GM06990 (cell line): Measurements from ENCODE around the gene DST.

Experiments
- DNase-seq: peaks from one replicate; pipeline ENCODE4 v3.0.0-alpha.2; 2011; ENCODE audit not compliant: insufficient read length; ENCODE audit errors: extremely low read depth
- H3K27me3 ChIP-seq: replicated peaks from 2 replicates; pipeline ENCODE4 v1.6.0; 2011; ENCODE audit warnings: low read length; ENCODE audit not compliant: control insufficient read depth, insufficient read depth
- H3K36me3 ChIP-seq: 2 replicates; pipeline ENCODE4 v1.5.1; 2011; ENCODE audit warnings: low read length; ENCODE audit not compliant: control insufficient read depth, insufficient read depth
- H3K4me3 ChIP-seq: replicated peaks from 2 replicates; pipeline ENCODE4 v1.5.1; 2011; ENCODE audit warnings: low read depth, mild to moderate bottlenecking, control low read depth, low read length
- TF ChIP-seq, protein P1 (sequence below): IDR thresholded peaks from 2 replicates; pipeline ENCODE4 v1.5.1; 2011; ENCODE audit warnings: low read length, control low read depth, mild to moderate bottlenecking, inconsistent platforms; ENCODE audit not compliant: insufficient read depth, poor library complexity, severe bottlenecking

Gene DST

DNA sequence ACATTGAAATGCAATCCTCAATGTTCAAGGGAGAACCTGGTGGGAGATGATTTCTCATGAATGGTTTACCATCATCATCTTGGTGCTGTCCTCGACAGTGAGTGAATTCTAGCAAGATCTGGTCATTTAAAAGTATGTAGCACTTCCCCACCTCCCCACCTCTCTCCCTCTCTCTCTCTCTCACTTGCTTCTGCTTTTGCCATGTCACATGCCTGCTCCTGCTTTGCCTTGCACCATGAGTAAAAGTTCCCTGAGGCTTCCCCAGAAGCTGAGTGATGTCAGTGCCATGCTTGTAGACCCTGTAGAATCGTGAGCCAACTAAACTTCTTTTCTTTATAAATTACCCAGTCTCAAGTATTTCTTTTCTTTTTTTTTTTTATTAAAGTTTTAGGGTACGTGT lies 60.5 kb downstream of the DST start:
- H3K36me3 ChIP-seq, result peaks cover 4% of the 10 kb centered on the region
- H3K27me3 ChIP-seq, result no peaks in the 10 kb centered on the region
- H3K4me3 ChIP-seq, result no peak overlapping the region
- TF ChIP-seq, protein P1, sequence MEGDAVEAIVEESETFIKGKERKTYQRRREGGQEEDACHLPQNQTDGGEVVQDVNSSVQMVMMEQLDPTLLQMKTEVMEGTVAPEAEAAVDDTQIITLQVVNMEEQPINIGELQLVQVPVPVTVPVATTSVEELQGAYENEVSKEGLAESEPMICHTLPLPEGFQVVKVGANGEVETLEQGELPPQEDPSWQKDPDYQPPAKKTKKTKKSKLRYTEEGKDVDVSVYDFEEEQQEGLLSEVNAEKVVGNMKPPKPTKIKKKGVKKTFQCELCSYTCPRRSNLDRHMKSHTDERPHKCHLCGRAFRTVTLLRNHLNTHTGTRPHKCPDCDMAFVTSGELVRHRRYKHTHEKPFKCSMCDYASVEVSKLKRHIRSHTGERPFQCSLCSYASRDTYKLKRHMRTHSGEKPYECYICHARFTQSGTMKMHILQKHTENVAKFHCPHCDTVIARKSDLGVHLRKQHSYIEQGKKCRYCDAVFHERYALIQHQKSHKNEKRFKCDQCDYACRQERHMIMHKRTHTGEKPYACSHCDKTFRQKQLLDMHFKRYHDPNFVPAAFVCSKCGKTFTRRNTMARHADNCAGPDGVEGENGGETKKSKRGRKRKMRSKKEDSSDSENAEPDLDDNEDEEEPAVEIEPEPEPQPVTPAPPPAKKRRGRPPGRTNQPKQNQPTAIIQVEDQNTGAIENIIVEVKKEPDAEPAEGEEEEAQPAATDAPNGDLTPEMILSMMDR, result no peak
- no peak for DNase-seq

DNA sequence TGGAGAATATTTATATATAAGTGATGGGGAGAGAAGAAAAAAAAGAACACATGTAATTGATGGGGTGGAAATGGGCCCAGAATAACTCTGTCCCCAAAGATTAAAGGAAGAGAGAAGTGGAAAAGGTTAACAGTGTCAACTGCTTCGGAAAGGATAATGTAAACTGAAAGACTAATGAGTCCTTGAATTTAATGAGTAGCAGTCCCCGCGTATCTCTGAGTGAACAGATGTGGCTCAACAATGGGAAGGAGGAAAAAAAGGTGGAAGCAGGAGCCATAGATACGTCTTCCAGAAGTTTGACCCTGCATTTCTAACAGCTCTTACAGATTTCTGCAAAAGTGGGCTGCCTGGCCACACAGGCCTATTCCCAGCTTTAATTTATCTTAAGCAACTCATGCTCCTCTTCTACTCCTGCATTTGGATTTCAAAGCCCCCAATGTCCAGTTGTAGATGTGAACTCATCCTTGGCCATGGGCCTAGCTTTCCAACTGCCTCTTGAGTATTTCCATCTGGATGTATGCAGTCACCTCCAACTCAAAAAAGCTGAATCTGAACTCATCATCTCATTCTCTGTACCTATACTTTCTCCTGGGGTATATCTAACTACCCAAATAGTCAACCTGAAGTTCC lies 61.3 kb downstream of the DST start:
- H3K4me3 ChIP-seq, result no peak overlapping the region
- TF ChIP-seq, protein P1, result no peak
- H3K27me3 ChIP-seq, result no peaks in the 10 kb centered on the region
- DNase-seq, result no peak
- peaks cover 4% of the 10 kb centered on the region for H3K36me3 ChIP-seq

DNA sequence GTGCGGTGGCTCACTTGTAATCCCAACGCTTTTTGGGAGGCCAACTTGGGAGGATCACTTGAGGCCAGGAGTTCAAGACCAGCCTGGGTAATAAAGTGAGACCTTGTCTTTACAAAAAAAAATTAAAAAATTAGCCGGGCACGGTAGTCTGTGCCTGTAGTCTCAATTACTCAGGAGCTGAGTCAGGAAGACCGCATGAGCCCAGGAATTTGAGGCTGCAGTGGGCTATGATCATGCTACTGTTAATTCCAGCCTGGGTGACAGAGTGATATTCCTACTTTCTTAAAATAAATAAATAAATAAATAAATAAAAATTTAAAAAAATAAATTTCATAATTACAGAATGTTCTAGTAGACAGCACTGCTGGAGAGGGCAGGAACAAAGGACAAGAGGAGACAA lies 62.4 kb downstream of the DST start:
- Histone ChIP-seq H3K4me3 (no peak overlapping the region), H3K27me3 (no peaks in the 10 kb centered on the region), H3K36me3 (peaks cover 4% of the 10 kb centered on the region)
- DNase-seq, result no peak
- TF ChIP-seq, protein P1, result no peak

GRCh38 chr6:56579155-56579851 lies 63.4 kb downstream of the DST start:
- Histone ChIP-seq H3K36me3 (peaks cover 4% of the 10 kb centered on the region), H3K4me3 (no peak overlapping the region), H3K27me3 (no peaks in the 10 kb centered on the region)
- TF ChIP-seq, protein P1, result no peak
- no peak for DNase-seq

DNA sequence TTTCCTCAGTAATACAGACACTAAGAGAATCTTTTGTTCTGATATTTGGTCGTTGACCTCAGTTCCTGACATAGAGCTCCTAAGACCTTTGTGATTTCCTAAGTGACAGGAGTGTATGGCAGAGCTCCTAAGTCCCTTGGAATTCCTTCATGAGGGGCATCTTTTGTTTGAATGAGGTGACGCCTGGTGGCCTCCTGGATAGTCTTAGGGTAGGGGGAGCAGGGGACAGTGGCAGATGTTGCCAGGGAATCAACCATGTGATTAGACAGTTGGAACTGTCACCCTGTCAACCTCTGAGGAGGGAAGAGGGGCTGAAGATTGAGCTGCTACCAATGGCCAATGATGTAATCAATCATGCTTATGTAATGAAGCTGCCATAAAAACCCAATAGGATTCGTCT lies 67.0 kb downstream of the DST start:
- Histone ChIP-seq H3K36me3 (peaks cover 4% of the 10 kb centered on the region), H3K27me3 (no peaks in the 10 kb centered on the region)
- no peak for DNase-seq

More for the DNA sequence above, 67.0 kb downstream of the DST start:
- no peak overlapping the region for H3K4me3 ChIP-seq
- TF ChIP-seq, protein P1, result no peak
